GM12865 (cell line): ENCODE data around the gene EZH2.

Source experiments
- DNase-seq: peaks from one replicate; pipeline ENCODE4 v3.0.0; 2010; ENCODE audit warnings: low read depth
- H3K4me3 ChIP-seq: 2 replicates; pipeline ENCODE4 v1.5.1; 2011; ENCODE audit warnings: mild to moderate bottlenecking, low read depth, low read length, control low read depth
- TF ChIP-seq, protein P1 (sequence below): IDR thresholded peaks from 2 replicates; pipeline ENCODE4 v1.5.1; 2011; ENCODE audit warnings: low read length, control low read depth, low read depth, inconsistent platforms; ENCODE audit not compliant: insufficient read depth; ENCODE audit errors: missing control alignments

Gene EZH2

DNA sequence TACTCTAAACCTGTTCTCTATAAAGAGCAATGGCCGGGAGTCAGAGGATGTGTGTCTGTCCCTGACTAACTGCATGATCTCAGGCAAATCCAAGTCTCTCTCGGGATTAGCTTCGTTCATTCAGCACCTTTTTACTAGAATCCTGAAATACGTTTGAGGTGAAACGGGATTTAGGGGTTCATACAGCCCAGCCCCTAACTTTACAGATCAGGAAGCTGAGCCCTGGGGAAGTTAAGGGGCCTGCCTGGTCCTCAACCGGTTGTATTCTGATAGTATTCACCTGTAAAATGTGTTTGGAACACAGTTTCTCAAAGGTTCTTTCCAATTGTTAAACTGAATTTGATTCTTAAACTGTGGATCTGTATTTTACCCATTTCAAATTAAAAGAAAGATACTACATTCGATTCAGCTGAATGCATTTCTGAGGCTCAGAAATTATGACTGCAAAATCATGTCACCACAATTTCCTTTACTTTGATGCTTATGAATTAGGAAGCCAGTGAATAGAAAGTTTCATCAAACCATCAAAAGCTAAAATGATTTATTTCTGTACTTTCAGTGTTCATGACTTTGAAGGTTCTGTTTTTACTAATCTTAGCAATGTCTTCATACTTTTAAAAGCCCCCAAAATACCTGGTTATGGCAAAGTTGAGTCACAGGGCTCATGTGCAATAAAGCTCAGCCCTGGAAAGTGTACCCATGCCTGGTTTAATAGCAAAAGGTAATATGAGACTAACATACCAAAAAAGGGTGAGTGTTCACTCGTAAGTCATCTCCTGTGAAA lies 28.9 kb upstream of the EZH2 start:
- DNase-seq: peak; percentile 75
- no peak overlapping the region for H3K4me3 ChIP-seq
- TF ChIP-seq, protein P1, sequence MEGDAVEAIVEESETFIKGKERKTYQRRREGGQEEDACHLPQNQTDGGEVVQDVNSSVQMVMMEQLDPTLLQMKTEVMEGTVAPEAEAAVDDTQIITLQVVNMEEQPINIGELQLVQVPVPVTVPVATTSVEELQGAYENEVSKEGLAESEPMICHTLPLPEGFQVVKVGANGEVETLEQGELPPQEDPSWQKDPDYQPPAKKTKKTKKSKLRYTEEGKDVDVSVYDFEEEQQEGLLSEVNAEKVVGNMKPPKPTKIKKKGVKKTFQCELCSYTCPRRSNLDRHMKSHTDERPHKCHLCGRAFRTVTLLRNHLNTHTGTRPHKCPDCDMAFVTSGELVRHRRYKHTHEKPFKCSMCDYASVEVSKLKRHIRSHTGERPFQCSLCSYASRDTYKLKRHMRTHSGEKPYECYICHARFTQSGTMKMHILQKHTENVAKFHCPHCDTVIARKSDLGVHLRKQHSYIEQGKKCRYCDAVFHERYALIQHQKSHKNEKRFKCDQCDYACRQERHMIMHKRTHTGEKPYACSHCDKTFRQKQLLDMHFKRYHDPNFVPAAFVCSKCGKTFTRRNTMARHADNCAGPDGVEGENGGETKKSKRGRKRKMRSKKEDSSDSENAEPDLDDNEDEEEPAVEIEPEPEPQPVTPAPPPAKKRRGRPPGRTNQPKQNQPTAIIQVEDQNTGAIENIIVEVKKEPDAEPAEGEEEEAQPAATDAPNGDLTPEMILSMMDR: no peak

DNA sequence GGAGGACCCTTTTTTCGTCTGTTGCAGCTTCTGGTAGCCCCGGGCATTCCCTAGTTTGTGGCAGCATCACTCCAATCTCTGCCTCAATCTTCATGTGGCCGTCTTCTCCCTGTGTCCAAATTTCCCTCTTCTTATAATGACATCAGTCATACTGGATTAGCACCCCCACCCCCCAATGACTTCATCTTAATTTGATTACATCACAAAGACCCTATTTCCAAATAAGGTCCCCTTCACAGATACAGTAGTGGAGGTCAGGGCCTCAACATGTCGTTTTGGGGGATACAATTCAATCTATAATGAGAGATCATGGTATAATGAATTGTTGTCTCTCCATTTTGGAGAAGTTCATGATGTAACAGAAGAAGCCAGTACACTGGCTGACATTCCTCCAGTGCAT lies 28.1 kb upstream of the EZH2 start:
- H3K4me3 ChIP-seq: no peak overlapping the region
- no peak for DNase-seq
- TF ChIP-seq, protein P1: no peak

DNA sequence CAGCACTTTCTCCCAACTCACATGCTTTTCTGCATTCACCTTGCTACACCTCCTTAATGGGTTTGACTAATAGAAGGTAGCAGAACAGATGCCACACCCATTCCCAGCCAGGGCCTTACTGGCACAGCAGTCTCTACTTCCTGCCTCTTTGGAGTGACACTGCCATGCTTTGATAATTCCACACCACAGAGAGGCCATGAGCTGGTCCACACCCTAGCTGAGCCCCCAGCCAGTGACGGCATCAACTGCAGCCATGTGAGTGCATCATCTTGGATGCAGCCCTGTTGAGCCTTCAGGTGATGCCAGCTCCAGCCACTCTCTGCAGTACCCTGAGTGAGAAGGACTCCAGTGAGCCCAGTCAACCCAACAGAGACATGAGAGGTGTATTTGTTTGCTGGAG lies 27.5 kb upstream of the EZH2 start:
- TF ChIP-seq, protein P1: no peak
- H3K4me3 ChIP-seq: no peak overlapping the region
- DNase-seq: no peak

DNA sequence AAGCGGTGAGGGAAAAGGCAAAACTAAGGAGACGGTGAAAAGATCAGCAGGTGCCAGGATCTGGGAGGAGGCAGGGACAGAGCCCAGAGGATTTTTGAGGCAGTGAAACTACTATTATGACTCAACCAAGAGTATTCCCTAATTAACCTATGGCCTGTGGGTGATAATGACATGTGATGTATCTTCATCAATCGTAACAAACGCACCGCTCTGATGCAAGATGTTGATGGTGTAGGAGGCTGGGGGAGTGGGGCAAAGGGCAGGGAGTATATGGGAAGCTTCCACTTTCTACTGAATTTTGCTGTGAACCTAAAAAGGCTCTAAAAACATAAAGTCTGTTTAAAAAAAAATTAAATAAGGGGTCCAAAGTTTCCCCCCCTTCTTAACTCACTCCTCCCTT lies 25.5 kb upstream of the EZH2 start:
- no peak overlapping the region for H3K4me3 ChIP-seq
- TF ChIP-seq, protein P1: no peak
- DNase-seq: no peak

DNA sequence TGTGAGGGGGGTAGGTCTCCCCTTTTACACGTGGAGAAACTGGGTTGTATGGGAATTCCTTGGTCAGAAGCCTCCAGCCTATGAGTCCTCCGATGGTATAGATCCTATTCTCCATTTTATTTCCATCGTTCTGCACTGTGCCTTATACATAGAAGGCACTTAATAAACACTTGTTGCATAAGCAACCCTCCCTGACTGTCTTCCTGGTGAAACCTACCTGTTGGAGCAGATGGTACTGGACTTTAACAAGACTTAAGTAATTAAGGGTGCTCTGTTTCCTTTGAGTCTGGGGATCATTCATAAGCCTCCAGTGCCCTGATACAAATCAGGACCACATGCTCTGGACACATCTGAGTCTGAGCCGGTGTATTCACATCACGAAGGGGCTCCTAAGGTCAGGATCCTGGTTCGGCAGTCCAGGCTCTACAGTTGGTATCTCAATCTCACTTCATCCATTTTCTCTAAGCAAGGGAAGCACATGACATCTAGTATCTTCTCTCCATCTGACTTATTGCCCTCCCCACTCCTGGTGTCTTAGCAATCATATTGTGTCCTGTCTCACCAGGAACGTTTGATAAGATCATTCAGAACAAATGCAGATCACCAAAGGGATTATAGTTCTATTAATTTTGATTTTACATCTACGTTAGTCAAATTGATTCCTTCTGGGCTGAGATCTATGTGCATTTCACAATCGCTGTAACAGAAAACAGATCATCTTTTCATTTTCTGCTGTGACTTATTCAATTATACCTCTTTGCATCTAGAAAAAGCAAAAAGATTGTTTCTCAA lies 22.8 kb upstream of the EZH2 start:
- no peak for DNase-seq
- H3K4me3 ChIP-seq: no peak overlapping the region
- TF ChIP-seq, protein P1: no peak

DNA sequence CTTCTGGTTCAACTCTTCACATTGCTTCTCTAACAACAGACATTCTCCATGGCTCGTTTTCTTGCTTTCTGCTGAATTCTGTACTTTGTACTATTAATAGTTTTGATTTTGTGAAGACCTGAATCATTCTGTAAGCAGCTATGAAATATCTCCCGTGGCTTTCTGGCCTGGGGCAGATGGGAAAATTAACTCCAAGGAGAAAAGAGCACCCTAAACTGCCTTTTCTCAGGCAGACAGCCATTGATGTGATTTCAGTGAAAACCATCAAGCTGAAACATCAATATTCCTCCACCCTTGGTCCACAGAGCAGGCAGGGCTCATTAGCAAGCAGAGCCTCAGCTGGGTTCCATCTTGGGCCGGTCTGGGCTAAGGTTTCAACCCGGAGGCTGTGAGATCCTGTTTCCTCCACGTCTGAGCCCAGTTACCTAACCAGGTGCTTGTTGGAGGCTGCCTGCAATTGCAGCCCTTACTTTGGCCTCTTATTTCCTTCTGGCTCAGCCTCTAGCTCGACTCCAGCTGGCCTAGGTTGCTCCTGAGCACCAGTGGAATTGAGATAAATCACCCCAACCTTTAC lies 21.1 kb upstream of the EZH2 start:
- H3K4me3 ChIP-seq: no peak overlapping the region
- no peak for DNase-seq
- TF ChIP-seq, protein P1: no peak

DNA sequence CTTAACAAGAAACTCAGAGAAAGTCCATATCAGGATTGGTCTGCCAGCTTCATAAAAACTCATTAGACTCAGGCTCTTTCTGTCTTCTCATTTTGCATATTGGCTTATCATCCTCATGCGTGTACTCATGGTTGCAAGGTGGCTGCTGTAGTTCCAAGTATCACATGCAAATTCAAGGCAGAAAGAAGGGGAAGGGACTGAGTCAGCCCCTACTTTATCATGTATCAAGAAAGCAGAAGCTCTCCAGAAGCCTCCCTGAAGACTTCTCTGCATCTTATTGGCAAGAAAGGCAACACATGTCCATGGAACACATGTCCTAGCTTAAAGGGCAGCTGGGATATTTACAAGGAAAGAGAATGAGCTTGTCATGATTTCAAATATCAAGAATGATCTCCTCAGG lies 19.4 kb upstream of the EZH2 start:
- H3K4me3 ChIP-seq: no peak overlapping the region
- TF ChIP-seq, protein P1: no peak
- no peak for DNase-seq
